GM21786 (cell line): ENCODE measurements around the gene BMF.
"Not testable (repeated sequence)": the region's sequence is repeated elsewhere in the genome, so short reads cannot be mapped to it uniquely, and the experiment has no call there.

Source experiments
- ATAC-seq: cut with Tn5 transposase; IDR thresholded peaks from one replicate; pipeline ENCODE4 v1.9.1; 2021; ENCODE audit not compliant: unreplicated experiment

BMF gene

GRCh38 chr15:40088929-40089755 lies 19.5 kb downstream of the BMF start:
- ATAC-seq, result no peak

DNA sequence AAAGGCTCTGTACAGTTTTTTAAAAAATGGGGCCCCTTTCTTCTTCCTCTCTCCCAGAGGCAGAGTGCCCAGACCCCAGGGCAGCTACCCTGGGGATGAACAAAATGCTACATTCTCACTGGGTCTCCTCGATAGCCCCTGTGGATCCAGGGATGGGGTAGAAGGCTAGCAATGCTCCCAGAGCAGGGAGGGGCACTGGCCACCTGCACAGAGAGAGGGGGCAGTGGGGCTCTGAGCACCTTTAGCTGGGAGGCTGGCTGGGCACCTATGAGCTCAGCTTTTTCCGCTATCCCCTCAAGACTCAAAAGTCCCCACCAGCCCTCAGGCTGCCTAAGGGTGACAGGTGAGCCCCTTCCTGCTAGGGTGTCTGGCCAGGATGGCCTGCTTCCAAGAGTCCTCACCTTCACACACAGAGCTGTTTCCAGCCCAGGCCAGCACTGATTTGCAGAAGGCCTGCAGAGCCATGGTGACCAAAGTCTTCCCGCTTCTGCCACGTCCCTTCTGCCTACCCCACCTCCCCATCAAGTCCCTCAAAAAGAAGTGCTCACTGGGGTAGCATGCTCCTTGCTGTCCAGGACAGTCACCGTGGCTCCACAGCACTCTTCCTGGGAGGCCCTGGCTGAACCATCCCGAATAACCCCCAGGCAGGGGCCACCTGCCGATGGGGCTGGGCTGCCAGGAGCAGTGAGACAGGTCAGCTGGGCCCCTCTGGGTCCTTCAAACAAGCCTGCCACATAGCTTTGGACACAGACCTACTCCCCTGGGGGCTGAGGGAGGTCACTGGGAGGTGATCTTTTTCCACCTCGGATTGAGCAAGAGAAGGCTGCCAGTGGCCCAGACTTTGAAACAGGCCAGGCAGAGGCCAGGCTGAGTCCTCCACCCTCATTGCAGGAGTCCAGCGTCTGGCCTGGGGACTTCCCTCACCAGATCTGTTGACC lies 20.4 kb downstream of the BMF start:
- ATAC-seq, result no peak

DNA sequence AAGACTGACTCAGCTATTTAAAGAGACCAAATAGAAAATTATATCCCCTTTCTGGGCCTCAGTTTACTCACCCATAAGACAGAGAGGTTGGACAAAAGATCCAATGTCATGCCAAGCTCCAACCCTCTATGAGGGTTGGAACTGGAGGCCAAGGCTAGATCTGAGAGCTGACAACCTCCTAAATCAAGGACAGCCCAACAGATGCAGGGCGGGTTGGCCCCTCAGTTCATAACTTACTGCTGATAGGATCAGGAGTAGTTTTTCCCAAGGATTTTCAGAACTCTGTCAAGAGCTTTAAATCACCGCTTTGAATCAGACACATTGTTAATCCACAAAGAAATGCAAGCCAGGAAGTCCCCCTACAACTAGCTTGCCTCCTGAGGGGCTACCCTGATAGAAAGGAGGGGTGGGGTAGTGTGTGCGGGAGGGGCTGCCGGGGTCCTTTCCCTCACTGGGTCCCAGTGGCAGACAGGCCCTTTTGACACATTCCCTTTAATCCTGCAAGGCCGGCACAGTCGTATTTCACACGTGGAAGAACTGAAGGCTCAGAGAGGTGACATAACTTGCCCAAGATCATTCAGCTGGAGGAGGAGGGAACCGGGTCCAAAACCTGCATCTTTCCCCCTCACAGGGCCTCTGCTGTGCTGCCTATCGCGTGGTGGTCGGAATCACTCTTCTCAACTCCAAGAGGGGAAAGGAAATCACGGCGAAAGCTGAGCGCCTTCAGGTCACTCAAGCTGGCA lies 21.4 kb downstream of the BMF start:
- no peak for ATAC-seq

- ATAC-seq, result no peak
These were observed 23.4 kb downstream of the BMF start for GRCh38 chr15:40085266-40085665.

DNA sequence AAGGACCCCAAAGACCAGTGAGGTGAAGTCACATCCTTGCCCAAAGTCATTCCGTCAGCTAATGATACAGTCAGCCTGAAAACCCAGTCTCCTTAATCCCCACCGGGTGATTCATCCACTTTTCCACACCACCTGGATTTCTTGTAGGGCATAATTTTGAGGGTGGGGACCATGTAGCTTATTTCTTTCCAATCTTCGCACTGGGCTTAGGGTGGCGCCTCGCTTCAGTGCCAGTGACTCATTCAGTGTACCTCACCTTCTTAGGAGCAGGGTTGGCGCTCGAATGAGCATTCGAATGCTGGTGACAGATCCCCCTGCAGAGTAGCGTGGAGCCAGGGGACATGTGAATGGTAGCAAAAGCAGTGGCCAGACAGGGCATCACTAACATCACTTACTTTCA lies 24.0 kb downstream of the BMF start:
- ATAC-seq, result no peak

GRCh38 chr15:40082195-40082883 lies 26.3 kb downstream of the BMF start:
- no peak for ATAC-seq

DNA sequence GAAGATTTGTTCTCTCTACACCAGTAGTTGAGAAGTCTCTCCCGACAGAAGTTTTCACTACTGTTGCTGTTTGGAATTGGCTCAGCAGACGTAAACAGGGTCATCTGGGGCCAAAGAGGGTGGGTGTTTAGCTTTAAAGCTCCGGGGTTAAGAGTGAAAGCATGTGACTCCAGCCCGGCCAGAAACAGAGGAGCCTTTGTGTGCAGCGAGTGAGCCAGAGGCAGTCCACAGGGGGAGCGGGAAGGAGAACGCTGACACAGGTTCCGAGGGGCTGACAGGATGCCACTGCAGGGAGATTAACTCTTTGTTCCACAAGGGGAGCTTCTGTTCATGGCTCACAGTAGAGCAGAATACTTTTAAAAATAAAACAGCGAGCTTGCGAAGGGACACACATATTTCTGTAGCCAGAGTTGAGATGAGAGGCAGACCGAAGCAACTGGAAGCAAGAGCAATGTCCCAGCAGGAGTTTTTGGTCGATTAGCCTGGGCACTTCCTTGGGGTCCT lies 26.9 kb downstream of the BMF start:
- ATAC-seq, result no peak

DNA sequence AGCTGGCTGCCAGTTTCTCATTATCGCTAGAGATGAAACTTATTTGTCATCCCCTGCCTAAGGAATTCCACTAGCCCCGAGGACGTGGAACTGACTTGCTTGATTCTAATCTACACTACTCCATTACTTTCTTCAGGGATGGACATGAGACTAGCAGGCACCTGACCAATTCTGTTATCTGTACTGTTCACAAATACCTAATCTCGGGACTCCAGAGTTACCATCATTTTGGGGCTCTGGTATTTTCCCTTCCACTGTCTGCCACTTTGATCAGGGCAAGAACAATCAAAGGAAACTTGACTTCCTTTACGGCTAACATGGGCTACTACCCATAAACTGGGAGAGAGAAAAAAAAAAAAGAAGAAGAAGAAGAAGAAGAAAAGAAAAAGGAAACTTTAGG lies 27.8 kb downstream of the BMF start:
- ATAC-seq, result no peak

DNA sequence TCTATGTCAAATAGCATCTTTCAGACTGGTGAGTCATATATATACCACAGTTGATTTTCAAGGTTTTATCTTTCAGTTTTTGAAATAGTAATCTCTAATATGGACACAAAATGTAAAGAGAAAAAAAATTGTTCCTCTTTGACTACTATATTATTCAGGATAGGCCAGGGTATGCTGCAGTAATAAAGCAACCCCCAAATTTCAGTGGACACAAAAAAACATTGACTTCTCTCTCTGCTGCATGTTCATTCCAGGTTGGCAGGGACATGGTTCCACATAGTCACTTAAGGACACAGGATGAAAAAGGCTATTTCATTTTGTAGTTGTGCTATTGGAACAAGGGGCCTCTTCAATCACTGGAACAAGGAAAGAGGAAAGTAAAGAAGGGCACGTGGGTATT lies 28.6 kb downstream of the BMF start:
- no peak for ATAC-seq

DNA sequence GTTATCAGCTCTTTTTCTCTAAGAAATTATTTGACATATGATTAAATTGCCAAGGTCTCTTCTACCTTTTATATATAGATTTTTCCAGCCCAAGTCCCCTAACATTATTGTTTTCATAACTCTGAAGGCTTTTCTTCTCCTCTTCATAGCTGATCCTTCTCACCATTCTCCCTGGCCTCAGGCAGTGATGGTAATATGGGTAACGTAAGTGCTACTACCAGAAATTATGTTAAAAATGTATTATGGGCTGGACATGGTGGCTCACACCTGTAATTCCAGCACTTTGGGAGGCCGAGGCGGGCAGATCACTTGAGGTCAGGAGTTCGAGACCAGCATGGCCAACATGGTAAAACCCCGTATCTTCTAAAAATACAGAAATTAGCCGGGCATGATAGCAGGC lies 29.2 kb downstream of the BMF start:
- ATAC-seq, result no peak

DNA sequence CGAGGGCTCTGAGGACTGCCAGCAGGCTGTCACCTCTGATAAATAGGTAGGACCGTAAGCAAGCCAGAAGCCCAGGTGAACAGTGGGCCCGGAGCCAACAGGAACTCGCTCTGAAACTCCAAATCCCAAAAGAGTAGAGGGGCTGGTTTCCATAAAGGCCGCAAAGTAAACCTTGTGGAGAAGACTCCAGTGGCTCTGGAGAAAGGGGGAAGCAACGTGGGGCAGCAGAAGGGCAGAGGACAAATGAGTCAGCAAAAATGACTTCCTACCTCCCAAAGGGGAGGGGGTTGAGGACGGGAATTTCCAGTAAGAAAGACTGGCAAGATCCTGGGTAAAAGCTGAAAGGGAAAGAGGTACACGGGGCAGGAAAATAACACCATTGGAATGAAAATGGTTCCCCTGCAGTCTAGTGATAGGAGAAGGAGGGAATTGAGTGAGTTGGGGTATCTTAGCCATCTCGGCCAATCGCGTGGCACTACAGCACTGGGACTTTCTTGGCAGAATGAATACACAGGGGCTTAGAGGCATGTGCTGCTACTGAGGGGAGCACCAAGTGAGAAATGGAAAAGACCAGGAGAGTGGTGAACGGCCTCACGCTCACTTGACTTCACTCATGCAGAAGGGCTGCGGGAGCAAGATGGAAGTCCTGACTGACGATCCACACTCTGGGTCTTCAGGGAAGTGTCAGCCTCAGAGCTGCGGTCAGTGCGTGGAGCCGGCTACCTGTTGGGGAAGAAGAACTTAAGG lies 33.2 kb downstream of the BMF start:
- no peak for ATAC-seq

GRCh38 chr15:40074656-40075055 lies 34.0 kb downstream of the BMF start:
- ATAC-seq, result not testable (repeated sequence)

- ATAC-seq, result not testable (repeated sequence)
These were observed 34.8 kb downstream of the BMF start for GRCh38 chr15:40073716-40074490.

- ATAC-seq, result no peak
These were observed 36.3 kb downstream of the BMF start for GRCh38 chr15:40072216-40072990.

DNA sequence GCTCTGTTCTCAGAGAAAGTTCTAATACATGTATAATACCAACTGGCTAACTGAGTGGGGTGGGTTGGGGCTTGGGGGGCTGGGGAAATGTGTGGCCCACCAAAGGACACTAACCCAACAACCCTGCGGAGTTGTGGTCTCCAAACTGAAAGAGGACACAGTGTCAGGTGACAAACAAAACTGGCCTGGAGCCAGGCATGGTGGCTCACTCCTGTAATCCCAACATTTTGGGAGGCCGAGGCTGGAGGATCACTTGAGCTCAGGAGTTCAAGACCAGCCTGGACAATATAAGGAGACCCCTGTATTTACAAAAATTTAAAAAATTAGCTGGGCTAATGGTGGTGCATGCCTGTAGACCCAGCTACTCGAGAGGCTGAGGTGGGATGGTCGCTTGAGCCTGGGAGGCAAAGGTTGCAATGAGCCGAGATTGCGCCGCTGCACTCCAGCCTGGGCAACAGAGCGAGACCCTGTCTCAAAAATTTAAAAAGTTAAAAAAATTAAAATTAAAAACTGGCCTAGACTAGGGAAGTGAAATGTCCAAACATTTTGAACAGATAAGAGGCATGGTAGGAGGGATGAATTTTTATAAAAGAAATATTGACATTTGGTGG lies 38.0 kb downstream of the BMF start:
- ATAC-seq, result no peak

DNA sequence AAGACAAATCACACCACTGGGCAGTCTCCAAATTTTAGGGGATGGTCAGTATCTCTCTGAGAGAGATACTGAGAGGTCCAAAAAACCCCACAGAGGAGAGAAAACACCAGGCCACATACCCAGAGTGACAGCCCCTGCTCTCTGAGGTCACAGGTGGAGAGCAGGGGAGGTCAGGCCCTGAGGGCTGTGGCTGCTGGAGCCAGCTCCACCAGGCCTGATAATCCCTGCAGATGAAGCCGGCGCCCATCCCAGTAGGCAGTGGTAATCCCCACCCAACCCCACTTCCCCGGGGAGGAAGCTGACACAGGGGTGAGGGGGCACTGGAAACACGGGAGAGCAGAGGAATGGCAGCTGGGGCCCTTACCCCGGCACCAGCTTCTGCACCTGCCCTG lies 38.5 kb downstream of the BMF start:
- ATAC-seq, result no peak

DNA sequence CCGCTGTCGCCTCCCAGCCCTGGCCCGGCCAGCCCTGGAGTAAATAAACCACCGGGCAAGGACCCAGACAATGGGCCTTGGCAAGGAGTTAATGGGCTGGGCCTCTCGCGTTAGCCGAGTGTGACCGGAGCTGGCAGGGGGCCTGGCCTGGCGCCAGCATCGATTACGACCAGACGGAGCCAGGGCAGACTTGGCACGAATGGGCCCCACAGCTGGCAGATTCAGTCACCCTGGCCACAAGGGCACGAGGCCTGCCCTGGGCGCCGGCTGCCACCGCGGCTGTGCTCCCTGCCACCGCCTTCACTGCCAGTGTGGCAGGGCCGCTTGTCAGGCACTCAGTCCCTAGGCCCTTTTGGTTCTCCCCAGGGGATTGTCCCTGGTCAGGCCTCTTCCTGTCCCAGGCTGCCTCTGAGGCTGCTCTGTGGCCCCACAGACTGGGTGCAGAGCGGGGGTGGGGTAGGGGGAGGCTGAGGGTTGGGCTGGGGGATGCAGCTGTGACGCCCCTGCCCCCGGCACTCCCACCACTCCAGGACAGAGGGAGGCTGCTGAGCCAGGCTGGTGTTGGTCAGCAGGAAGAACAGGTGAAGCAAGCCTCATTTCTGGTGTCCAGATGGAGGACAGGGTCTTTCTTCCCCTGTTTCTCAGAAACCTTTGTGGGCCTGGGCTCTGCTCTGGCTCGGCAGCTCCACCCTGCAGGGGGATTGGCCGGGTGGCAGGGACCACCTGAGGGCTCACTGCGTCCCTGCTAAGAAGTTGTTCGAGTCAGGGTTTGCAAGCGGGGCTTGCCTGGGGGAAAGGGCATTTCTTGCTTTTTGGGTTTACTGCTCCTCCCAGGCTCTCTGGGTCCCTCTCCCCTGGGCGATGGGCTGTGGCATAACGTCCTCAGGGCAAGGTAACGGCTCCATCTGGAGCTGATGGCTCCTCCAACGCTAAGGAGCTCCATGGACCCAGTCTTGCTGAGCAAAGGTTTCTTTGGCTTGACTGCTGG lies 39.2 kb downstream of the BMF start:
- peak; percentile 80 for ATAC-seq
